ENCODE measurements around the gene CD72. TPM values are rescaled to one million over a fixed set of nuclear protein-coding genes. Genes with fewer than 3 reads are reported as not detected.
"Not testable (repeated sequence)": the region's sequence is repeated elsewhere in the genome, so short reads cannot be mapped to it uniquely, and the experiment has no call there.

CD72 gene
- total RNA-seq, 1 donor from 2014 or later = 0.47 TPM

- DNase-seq = not testable (repeated sequence)
These were observed 29.7 kb downstream of the CD72 start for GRCh38 chr9:35588506-35588905.

- DNase-seq = not testable (repeated sequence)
These were observed 33.5 kb downstream of the CD72 start for GRCh38 chr9:35584681-35585080.

GRCh38 chr9:35583521-35583920 is 34.7 kb downstream of the CD72 start:
- DNase-seq = not testable (repeated sequence)

GRCh38 chr9:35579659-35580227 is 38.5 kb downstream of the CD72 start:
- not testable (repeated sequence) for DNase-seq

GRCh38 chr9:35579130-35579529 is 39.1 kb downstream of the CD72 start:
- DNase-seq = no peak

- no peak for DNase-seq
These were observed 40.7 kb downstream of the CD72 start for GRCh38 chr9:35577486-35577885.

- DNase-seq = no peak
These were observed 42.7 kb downstream of the CD72 start for GRCh38 chr9:35575478-35575877.

GRCh38 chr9:35574578-35575122 is 43.6 kb downstream of the CD72 start:
- DNase-seq = no peak

- DNase-seq = no peak
These were observed 47.3 kb downstream of the CD72 start for GRCh38 chr9:35570709-35571504.

GRCh38 chr9:35569206-35569605 is 49.0 kb downstream of the CD72 start:
- no peak for DNase-seq

GRCh38 chr9:35568196-35568595 is 50.0 kb downstream of the CD72 start:
- no peak for DNase-seq

GRCh38 chr9:35566417-35566816 is 51.8 kb downstream of the CD72 start:
- no peak for DNase-seq

- DNase-seq = no peak
These were observed 53.6 kb downstream of the CD72 start for GRCh38 chr9:35564658-35565061.

GRCh38 chr9:35563791-35564197 is 54.4 kb downstream of the CD72 start:
- DNase-seq = no peak

- DNase-seq = no peak
These were observed 55.1 kb downstream of the CD72 start for GRCh38 chr9:35562895-35563780.

GRCh38 chr9:35561468-35562261 is 56.5 kb downstream of the CD72 start:
- no peak for DNase-seq

- no peak for DNase-seq
These were observed 57.4 kb downstream of the CD72 start for GRCh38 chr9:35560625-35561337.

Data from occipital lobe (tissue), 2 donors.